Measurements from ENCODE around the gene MAB21L3. TPM values are rescaled to one million over a fixed set of nuclear protein-coding genes. Genes with fewer than 3 reads are reported as not detected.

The MAB21L3 gene
- total and polyA plus RNA-seq, 4 donors: 0.13 to 0.42 (median 0.26) TPM

- TF ChIP-seq ZBTB33 (IDR thresholded peaks at IDR 0.05): no peak
- no peak for TF ChIP-seq NR2F2 (IDR thresholded peaks at IDR 0.05)
- TF ChIP-seq FOXA2 (IDR thresholded peaks at IDR 0.05): no peak
- no peak for TF ChIP-seq FOXA1 (IDR thresholded peaks at IDR 0.05)
Observed at GRCh38 chr1:116127848-116128540, 16.8 kb downstream of the MAB21L3 start (continued).

- Histone ChIP-seq H3K9ac (ENCODE audit: low read depth in 1 of 2, low read length in 2 of 2) (no peak overlapping the region), H3K36me3 (ENCODE audit: control insufficient read depth in 4 of 4, insufficient read depth in 3 of 4, low read depth in 1 of 4, low read length in 3 of 4) (no peaks in the 10 kb centered on the region), H3K27ac (ENCODE audit: low read depth in 1 of 2, low read length in 2 of 2) (no peak overlapping the region), H3K4me1 (ENCODE audit: control insufficient read depth in 4 of 4, insufficient read depth in 4 of 4, low read length in 3 of 4) (peaks cover 0 to 7% (median 2%) of the 10 kb centered on the region in 4 donors), H3K4me3 (ENCODE audit: low read depth in 1 of 3, low read length in 3 of 3) (no peak overlapping the region), H3K9me3 (ENCODE audit: control insufficient read depth in 4 of 4, low read length in 3 of 4) (no peaks in the 10 kb centered on the region), H3K27me3 (ENCODE audit: control insufficient read depth in 4 of 4, insufficient read depth in 4 of 4, low read length in 3 of 4) (no peaks in the 10 kb centered on the region)
- 87% methylated on average over 3 of the region's 3 CpGs for WGBS
- no peak for DNase-seq (ENCODE audit: low spot score)
- TF ChIP-seq RAD21 (IDR thresholded peaks at IDR 0.05): no peak
- no peak for TF ChIP-seq YY1 (IDR thresholded peaks at IDR 0.05)
- no peak for TF ChIP-seq SP1 (IDR thresholded peaks at IDR 0.05)
- no peak for TF ChIP-seq NR2F2 (IDR thresholded peaks at IDR 0.05)
- no peak for TF ChIP-seq FOXA1 (IDR thresholded peaks at IDR 0.05)
- no peak for TF ChIP-seq ATF3 (IDR thresholded peaks at IDR 0.05)
- no peak for TF ChIP-seq MAX (IDR thresholded peaks at IDR 0.05)
- TF ChIP-seq RXRA (IDR thresholded peaks at IDR 0.05): no peak
- no peak for TF ChIP-seq HNF4G (IDR thresholded peaks at IDR 0.05)
- TF ChIP-seq REST (IDR thresholded peaks at IDR 0.05): no peak
- no peak for TF ChIP-seq EGR1 (IDR thresholded peaks at IDR 0.05; ENCODE audit: low read depth in 2 of 2)
- TF ChIP-seq GABPA (IDR thresholded peaks at IDR 0.05 in 1 of 2, conservative IDR thresholded peaks at IDR 0.05 in 1 of 2): no peak
- no peak for TF ChIP-seq FOXA2 (IDR thresholded peaks at IDR 0.05)
- TF ChIP-seq CTCF (IDR thresholded peaks at IDR 0.05; ENCODE audit: low read depth, low read length, missing input control): no peak
- no peak for TF ChIP-seq ZBTB33 (IDR thresholded peaks at IDR 0.05)
- no peak for TF ChIP-seq TAF1 (conservative IDR thresholded peaks at IDR 0.05)
- no peak for TF ChIP-seq JUND (IDR thresholded peaks at IDR 0.05)
- TF ChIP-seq HNF4A (conservative IDR thresholded peaks at IDR 0.05): no peak
Observed at GRCh38 chr1:116128664-116129063, 17.5 kb downstream of the MAB21L3 start.
